ENCODE results near the gene HSPA12B.

DNA sequence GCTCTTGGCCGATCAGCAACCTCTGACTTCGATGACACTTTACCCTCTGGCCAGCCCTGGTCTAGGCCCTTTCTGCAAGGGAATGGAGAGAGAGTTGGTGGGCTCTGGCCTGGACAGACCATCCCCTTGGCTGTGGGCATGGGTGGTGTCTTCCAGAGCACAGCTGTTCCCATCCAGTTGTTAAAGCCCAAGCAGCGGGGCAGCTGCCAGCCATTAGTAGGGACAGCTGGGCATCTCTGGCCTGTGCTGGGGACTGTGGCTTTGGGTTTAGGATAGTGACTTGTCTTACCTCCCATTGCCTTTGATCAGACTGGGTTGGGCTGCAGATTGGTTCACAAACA lies 66.4 kb downstream of the HSPA12B start:
- TF ChIP-seq, protein P1, sequence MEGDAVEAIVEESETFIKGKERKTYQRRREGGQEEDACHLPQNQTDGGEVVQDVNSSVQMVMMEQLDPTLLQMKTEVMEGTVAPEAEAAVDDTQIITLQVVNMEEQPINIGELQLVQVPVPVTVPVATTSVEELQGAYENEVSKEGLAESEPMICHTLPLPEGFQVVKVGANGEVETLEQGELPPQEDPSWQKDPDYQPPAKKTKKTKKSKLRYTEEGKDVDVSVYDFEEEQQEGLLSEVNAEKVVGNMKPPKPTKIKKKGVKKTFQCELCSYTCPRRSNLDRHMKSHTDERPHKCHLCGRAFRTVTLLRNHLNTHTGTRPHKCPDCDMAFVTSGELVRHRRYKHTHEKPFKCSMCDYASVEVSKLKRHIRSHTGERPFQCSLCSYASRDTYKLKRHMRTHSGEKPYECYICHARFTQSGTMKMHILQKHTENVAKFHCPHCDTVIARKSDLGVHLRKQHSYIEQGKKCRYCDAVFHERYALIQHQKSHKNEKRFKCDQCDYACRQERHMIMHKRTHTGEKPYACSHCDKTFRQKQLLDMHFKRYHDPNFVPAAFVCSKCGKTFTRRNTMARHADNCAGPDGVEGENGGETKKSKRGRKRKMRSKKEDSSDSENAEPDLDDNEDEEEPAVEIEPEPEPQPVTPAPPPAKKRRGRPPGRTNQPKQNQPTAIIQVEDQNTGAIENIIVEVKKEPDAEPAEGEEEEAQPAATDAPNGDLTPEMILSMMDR (IDR thresholded peaks at IDR 0.05), result no peak
- TF ChIP-seq ATF1 (CRISPR knock-in tag; IDR thresholded peaks at IDR 0.05), result no peak
- no peak for TF ChIP-seq ETV6 (CRISPR knock-in tag; IDR thresholded peaks at IDR 0.05)
- TF ChIP-seq TP53 (CRISPR knock-in tag; IDR thresholded peaks at IDR 0.05), result no peak
- TF ChIP-seq, protein P2, sequence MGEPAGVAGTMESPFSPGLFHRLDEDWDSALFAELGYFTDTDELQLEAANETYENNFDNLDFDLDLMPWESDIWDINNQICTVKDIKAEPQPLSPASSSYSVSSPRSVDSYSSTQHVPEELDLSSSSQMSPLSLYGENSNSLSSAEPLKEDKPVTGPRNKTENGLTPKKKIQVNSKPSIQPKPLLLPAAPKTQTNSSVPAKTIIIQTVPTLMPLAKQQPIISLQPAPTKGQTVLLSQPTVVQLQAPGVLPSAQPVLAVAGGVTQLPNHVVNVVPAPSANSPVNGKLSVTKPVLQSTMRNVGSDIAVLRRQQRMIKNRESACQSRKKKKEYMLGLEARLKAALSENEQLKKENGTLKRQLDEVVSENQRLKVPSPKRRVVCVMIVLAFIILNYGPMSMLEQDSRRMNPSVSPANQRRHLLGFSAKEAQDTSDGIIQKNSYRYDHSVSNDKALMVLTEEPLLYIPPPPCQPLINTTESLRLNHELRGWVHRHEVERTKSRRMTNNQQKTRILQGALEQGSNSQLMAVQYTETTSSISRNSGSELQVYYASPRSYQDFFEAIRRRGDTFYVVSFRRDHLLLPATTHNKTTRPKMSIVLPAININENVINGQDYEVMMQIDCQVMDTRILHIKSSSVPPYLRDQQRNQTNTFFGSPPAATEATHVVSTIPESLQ (CRISPR knock-in tag; IDR thresholded peaks at IDR 0.05), result no peak
- TF ChIP-seq, protein P3, sequence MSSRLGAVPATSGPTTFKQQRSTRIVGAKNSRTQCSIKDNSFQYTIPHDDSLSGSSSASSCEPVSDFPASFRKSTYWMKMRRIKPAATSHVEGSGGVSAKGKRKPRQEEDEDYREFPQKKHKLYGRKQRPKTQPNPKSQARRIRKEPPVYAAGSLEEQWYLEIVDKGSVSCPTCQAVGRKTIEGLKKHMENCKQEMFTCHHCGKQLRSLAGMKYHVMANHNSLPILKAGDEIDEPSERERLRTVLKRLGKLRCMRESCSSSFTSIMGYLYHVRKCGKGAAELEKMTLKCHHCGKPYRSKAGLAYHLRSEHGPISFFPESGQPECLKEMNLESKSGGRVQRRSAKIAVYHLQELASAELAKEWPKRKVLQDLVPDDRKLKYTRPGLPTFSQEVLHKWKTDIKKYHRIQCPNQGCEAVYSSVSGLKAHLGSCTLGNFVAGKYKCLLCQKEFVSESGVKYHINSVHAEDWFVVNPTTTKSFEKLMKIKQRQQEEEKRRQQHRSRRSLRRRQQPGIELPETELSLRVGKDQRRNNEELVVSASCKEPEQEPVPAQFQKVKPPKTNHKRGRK (CRISPR knock-in tag; IDR thresholded peaks at IDR 0.05; ENCODE audit: borderline replicate concordance), result no peak
- TF ChIP-seq, protein P4, sequence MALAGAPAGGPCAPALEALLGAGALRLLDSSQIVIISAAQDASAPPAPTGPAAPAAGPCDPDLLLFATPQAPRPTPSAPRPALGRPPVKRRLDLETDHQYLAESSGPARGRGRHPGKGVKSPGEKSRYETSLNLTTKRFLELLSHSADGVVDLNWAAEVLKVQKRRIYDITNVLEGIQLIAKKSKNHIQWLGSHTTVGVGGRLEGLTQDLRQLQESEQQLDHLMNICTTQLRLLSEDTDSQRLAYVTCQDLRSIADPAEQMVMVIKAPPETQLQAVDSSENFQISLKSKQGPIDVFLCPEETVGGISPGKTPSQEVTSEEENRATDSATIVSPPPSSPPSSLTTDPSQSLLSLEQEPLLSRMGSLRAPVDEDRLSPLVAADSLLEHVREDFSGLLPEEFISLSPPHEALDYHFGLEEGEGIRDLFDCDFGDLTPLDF (CRISPR knock-in tag; IDR thresholded peaks at IDR 0.05), result no peak
